Karpas-422 (cell line): ENCODE measurements around the gene MIDN. TPM values are rescaled to one million over a fixed set of nuclear protein-coding genes. Genes with fewer than 3 reads are reported as not detected.

ENCODE experiments used
- DNase-seq: peaks from one replicate; pipeline ENCODE4 v3.0.0-alpha.2; 2015
- H2AFZ ChIP-seq: fragments of 200-600 bp; sonication (generic); 2 replicates; pipeline ENCODE4 v1.6.1; 2014; ENCODE audit warnings: antibody characterized with exemption, low read length, mixed read lengths
- H3K27ac ChIP-seq: fragments of 200-600 bp; sonication (generic); 2 replicates; pipeline ENCODE4 v1.5.1; 2014; ENCODE audit warnings: mild to moderate bottlenecking, low read length, moderate library complexity
- H3K27me3 ChIP-seq: fragments of 200-600 bp; sonication (generic); 2 replicates; pipeline ENCODE4 v1.6.1; 2014; ENCODE audit warnings: low read length, mixed read lengths
- H3K36me3 ChIP-seq: fragments of 200-600 bp; sonication (generic); 2 replicates; pipeline ENCODE4 v1.6.1; 2014; ENCODE audit warnings: low read length, mixed read lengths; ENCODE audit not compliant: insufficient read depth
- H3K4me1 ChIP-seq: fragments of 200-600 bp; sonication (generic); 2 replicates; pipeline ENCODE4 v1.6.1; 2014; ENCODE audit warnings: mild to moderate bottlenecking, low read length, mixed read lengths
- H3K4me2 ChIP-seq: fragments of 200-600 bp; sonication (generic); 2 replicates; pipeline ENCODE4 v1.6.1; 2014; ENCODE audit warnings: low read length, low read depth, mild to moderate bottlenecking; ENCODE audit not compliant: poor library complexity, severe bottlenecking
- H3K4me3 ChIP-seq: fragments of 200-600 bp; sonication (generic); 2 replicates; pipeline ENCODE4 v1.5.1; 2014; ENCODE audit warnings: mild to moderate bottlenecking, antibody characterized with exemption, low read length, mixed read lengths
- H3K79me2 ChIP-seq: fragments of 200-600 bp; sonication (generic); 2 replicates; pipeline ENCODE4 v1.6.1; 2014; ENCODE audit warnings: mild to moderate bottlenecking, low read length, mixed read lengths
- H3K9ac ChIP-seq: fragments of 200-600 bp; sonication (generic); 2 replicates; pipeline ENCODE4 v1.6.0; 2014; ENCODE audit warnings: low read length
- H3K9me2 ChIP-seq: fragments of 200-600 bp; sonication (generic), shearing (Covaris generic); replicated peaks from 2 replicates; pipeline ENCODE4 v1.6.0; 2014; ENCODE audit warnings: mild to moderate bottlenecking, low read length, moderate library complexity; ENCODE audit not compliant: insufficient read depth
- H3K9me3 ChIP-seq: fragments of 300-700, 200-600 bp; sonication (generic); 2 replicates; pipeline ENCODE4 v1.6.1; 2014; ENCODE audit warnings: low read length, mixed read lengths
- H4K20me1 ChIP-seq: fragments of 200-600 bp; sonication (generic); 2 replicates; pipeline ENCODE4 v1.6.1; 2014; ENCODE audit warnings: mild to moderate bottlenecking, antibody characterized with exemption, low read length, low read depth; ENCODE audit not compliant: insufficient read depth
- total RNA-seq: library from RNA; depleted of rRNA; stranded (reverse); fragments of >200 nt; shearing (Covaris generic); gene quantifications from 2 replicates; pipeline ENCODE4 v1.2.3, GENCODE V29; 2014; ENCODE audit warnings: low replicate concordance

Gene MIDN
- total RNA-seq, 1 experiment from 2014 or later: 21.4 TPM

- DNase-seq: no peak
- peaks cover 25% of the 10 kb centered on the region for H4K20me1 ChIP-seq
- no peaks in the 10 kb centered on the region for H3K9me3 ChIP-seq
- H3K4me2 ChIP-seq: no peak overlapping the region
- peaks cover 13% of the 10 kb centered on the region for H3K4me1 ChIP-seq
- H2AFZ ChIP-seq: no peak overlapping the region
- H3K9ac ChIP-seq: no peak overlapping the region
- H3K27ac ChIP-seq: no peak overlapping the region
- peaks cover 85% of the 10 kb centered on the region for H3K79me2 ChIP-seq
- H3K36me3 ChIP-seq: peaks cover 4% of the 10 kb centered on the region; the same call in 1 of the 2 replicates
- H3K4me3 ChIP-seq: no peak overlapping the region
- no peaks in the 10 kb centered on the region for H3K27me3 ChIP-seq
- no peaks in the 10 kb centered on the region for H3K9me2 ChIP-seq
Measured at GRCh38 chr19:1210227-1210538, 38.2 kb upstream of the MIDN start.

GRCh38 chr19:1211494-1212234 is 36.7 kb upstream of the MIDN start:
- Histone ChIP-seq H3K79me2 (peaks cover 88% of the 10 kb centered on the region), H3K9me2 (no peaks in the 10 kb centered on the region), H3K4me3 (no peak overlapping the region), H3K9me3 (no peaks in the 10 kb centered on the region), H3K4me1 (peaks cover 12% of the 10 kb centered on the region), H3K27ac (no peak overlapping the region), H3K9ac (no peak overlapping the region), H3K27me3 (no peaks in the 10 kb centered on the region), H3K4me2 (no peak overlapping the region), H4K20me1 (peaks cover 28% of the 10 kb centered on the region), H3K36me3 (peaks cover 4% of the 10 kb centered on the region; the same call in 1 of the 2 replicates), H2AFZ (no peak overlapping the region)
- no peak for DNase-seq

DNA sequence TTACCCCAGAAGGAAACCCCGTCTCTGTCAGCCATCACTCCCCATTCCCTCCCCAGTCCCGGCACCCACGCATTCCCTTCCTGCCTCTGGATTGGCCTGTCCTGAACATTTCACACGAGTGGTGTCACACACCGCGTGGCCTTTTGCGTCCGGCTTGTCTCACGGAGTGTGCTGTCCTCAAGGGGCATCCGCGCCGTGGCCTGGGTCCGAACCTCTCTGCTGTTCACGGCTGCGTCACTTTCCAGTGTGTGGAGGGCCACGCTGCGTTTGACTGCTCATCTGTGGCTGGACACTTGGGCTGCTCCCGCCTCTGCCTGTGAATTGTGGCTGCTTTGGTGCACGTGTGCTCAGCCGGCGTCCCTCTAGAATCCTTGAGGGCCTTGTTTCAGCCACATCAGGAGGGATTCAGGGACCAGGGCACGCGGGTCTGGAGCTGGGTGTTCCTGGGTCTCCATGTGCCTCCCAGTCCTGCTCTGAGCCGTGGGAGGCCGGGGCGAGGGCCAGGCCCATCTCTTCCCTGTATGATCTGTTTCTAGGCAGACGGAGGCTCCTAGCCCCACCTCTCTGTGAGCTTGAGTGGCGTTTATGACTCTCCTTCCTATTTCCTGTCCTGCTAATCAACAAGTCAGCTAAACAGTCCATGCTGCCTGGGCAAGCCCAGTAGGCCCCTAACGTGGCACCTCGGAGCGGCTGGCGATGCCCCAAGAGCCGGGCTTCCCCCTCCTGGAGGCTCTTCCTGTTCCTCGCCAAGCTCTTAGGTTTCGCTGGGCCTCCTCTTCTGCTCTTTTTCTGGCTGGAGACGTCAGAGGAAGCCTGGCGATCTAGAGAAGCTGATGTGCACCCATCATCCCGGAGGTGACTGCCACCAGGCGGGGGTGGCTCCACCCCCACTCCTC is 34.7 kb upstream of the MIDN start:
- DNase-seq: no peak
- no peak overlapping the region for H3K27ac ChIP-seq
- H3K9ac ChIP-seq: no peak overlapping the region
- no peaks in the 10 kb centered on the region for H3K27me3 ChIP-seq
- H3K9me3 ChIP-seq: no peaks in the 10 kb centered on the region
- peaks cover 27% of the 10 kb centered on the region for H4K20me1 ChIP-seq
- no peak overlapping the region for H3K4me3 ChIP-seq
- peaks cover 4% of the 10 kb centered on the region; the same call in 1 of the 2 replicates for H3K36me3 ChIP-seq
- peaks cover 5% of the 10 kb centered on the region; the same call in 1 of the 2 replicates for H3K4me1 ChIP-seq
- no peaks in the 10 kb centered on the region for H3K9me2 ChIP-seq
- peaks cover 81% of the 10 kb centered on the region for H3K79me2 ChIP-seq
- no peak overlapping the region for H3K4me2 ChIP-seq
- no peak overlapping the region for H2AFZ ChIP-seq

DNA sequence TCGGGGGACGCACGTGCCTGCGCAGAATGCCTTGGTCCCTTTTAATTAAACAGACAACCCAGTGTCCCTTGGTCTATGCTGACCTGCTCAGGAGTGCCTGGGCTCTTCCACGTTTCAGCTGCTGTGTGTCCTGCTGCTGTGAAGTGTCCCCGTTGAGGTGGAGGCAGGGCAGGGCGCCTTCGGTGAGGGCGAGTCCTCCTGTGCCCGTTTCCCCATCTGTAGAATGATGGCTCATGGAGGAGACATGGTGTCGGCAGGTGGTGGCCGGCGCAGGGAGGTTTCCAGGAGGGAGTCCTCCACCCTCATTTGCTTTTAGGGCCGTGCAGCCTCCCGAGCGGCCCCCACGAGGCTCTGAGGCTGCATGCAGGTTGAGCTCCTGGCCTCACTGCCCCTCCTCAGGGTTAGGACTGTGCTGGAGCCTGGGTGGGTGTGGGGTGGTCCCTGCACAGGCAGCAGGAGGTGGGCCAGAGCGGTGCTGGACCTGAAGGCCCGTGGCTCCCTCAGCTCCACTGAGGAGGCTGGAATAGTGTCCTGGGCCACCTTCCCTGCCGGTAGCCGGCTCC is 34.0 kb upstream of the MIDN start:
- Histone ChIP-seq H3K79me2 (peaks cover 76% of the 10 kb centered on the region), H4K20me1 (peaks cover 23% of the 10 kb centered on the region), H3K9ac (no peak overlapping the region), H3K27ac (no peak overlapping the region), H3K9me3 (no peaks in the 10 kb centered on the region), H3K36me3 (peaks cover 4% of the 10 kb centered on the region; the same call in 1 of the 2 replicates), H3K4me2 (no peak overlapping the region), H3K4me3 (no peak overlapping the region), H2AFZ (no peak overlapping the region), H3K4me1 (peaks cover 5% of the 10 kb centered on the region; the same call in 1 of the 2 replicates), H3K27me3 (no peaks in the 10 kb centered on the region), H3K9me2 (no peaks in the 10 kb centered on the region)
- no peak for DNase-seq

DNA sequence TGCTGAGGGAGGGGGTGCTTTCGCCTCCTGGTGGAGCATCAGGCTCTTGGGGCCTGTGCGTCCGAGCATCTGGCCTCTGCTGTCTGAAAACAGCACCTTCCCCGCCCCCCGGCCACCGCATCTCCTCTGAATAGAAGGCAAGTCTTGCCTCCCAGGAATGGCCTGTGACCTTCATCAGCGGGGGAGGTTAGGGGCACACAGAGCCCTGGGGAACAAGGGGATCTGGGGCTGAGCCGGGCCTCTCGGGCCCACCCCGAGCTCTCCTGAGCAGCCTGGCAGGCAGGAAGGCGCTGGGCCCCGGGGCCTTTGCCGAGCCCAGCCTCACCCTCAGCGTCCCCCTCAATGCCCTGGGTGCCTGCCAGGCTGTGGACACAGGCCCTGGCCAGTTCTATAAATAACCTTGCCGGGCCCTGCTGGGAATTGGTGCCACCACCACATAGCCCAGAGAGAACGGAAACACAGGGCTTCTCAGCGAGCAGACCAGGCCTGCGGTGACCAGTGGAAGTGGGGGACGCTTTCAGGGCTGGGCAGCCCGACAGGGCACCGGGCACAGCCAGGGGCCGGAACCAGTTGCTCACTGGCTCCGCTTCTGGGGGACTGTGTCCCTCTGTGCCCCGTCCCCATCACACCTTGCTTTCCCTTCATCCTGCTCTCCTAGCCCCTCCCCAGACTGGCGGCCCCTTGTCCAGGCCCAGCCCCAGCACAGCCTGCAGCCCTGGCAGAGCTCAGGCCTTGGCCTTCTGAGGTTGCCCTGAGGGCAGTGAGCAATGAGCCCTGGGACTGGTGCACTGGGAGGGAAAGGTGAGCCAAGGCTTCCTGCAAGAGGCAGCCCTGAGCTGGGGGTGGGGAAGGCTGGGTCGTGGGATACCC is 33.3 kb upstream of the MIDN start:
- H3K79me2 ChIP-seq: peaks cover 70% of the 10 kb centered on the region
- H3K9ac ChIP-seq: no peak overlapping the region
- no peaks in the 10 kb centered on the region for H3K9me2 ChIP-seq
- H3K9me3 ChIP-seq: no peaks in the 10 kb centered on the region
- H3K27ac ChIP-seq: no peak overlapping the region
- no peak overlapping the region for H3K4me3 ChIP-seq
- H4K20me1 ChIP-seq: peaks cover 17% of the 10 kb centered on the region
- H3K4me1 ChIP-seq: peaks cover 9% of the 10 kb centered on the region
- peaks cover 3% of the 10 kb centered on the region; the same call in 1 of the 2 replicates for H3K36me3 ChIP-seq
- no peak overlapping the region for H3K4me2 ChIP-seq
- no peaks in the 10 kb centered on the region for H3K27me3 ChIP-seq
- no peak for DNase-seq
- no peak overlapping the region for H2AFZ ChIP-seq

DNA sequence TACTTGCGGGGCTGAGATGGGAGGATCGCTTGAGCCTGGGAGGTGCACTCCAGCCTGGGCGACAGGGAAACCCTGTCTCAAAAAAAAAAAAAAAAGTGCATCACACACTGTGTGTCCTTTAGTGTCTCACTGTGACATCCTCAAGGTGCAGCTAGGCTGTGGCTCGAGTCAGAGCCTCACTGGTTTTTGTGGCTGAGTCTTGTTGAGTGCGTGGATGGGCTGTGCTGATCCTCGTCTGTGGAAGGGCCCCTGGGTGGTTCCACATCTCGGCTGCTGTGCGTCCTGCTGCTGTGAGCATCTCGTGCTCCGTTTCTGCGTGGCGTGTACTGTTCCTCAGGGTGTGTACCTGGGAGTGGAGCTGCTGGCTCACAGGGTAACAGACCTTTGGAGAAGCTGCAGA is 31.6 kb upstream of the MIDN start:
- no peak overlapping the region for H3K9ac ChIP-seq
- H3K4me1 ChIP-seq: peaks cover 15% of the 10 kb centered on the region
- no peaks in the 10 kb centered on the region for H3K27me3 ChIP-seq
- H3K9me2 ChIP-seq: no peaks in the 10 kb centered on the region
- no peak overlapping the region for H3K4me3 ChIP-seq
- no peak for DNase-seq
- no peak overlapping the region for H3K4me2 ChIP-seq
- peaks cover 58% of the 10 kb centered on the region for H3K79me2 ChIP-seq
- no peak overlapping the region for H2AFZ ChIP-seq
- H3K36me3 ChIP-seq: no peaks in the 10 kb centered on the region
- peaks cover 14% of the 10 kb centered on the region for H4K20me1 ChIP-seq
- H3K9me3 ChIP-seq: no peaks in the 10 kb centered on the region
- H3K27ac ChIP-seq: no peak overlapping the region

GRCh38 chr19:1217366-1217765 is 31.0 kb upstream of the MIDN start:
- no peaks in the 10 kb centered on the region for H3K36me3 ChIP-seq
- no peaks in the 10 kb centered on the region for H3K27me3 ChIP-seq
- peaks cover 52% of the 10 kb centered on the region for H3K79me2 ChIP-seq
- no peak for DNase-seq
- H3K9ac ChIP-seq: no peak overlapping the region
- H4K20me1 ChIP-seq: peaks cover 14% of the 10 kb centered on the region
- H3K4me3 ChIP-seq: no peak overlapping the region
- H3K9me2 ChIP-seq: no peaks in the 10 kb centered on the region
- peaks cover 15% of the 10 kb centered on the region for H3K4me1 ChIP-seq
- no peaks in the 10 kb centered on the region for H3K9me3 ChIP-seq
- H2AFZ ChIP-seq: no peak overlapping the region
- H3K27ac ChIP-seq: no peak overlapping the region
- H3K4me2 ChIP-seq: no peak overlapping the region
